HUDEP-2 (cell line): ENCODE data around the gene MAP4K3.
"Not testable (repeated sequence)": the region's sequence is repeated elsewhere in the genome, so short reads cannot be mapped to it uniquely, and the experiment has no call there.

ENCODE experiments used
- DNase-seq, 76 experiments: peaks; one replicate each; lab custom pipeline; 2025; ENCODE audit not compliant: unreplicated experiment in 76 of 76; lab: John Stamatoyannopoulos, UW

The MAP4K3 gene

GRCh38 chr2:39411181-39411944, 25.7 kb downstream of the MAP4K3 start:
- DNase-seq, result no peak

- DNase-seq, result no peak
These were observed 27.2 kb downstream of the MAP4K3 start for GRCh38 chr2:39409697-39410389.

- DNase-seq, result no peak
These were observed 28.5 kb downstream of the MAP4K3 start for GRCh38 chr2:39408351-39409136.

- DNase-seq, result no peak
These were observed 29.4 kb downstream of the MAP4K3 start for GRCh38 chr2:39407516-39408296.

DNA sequence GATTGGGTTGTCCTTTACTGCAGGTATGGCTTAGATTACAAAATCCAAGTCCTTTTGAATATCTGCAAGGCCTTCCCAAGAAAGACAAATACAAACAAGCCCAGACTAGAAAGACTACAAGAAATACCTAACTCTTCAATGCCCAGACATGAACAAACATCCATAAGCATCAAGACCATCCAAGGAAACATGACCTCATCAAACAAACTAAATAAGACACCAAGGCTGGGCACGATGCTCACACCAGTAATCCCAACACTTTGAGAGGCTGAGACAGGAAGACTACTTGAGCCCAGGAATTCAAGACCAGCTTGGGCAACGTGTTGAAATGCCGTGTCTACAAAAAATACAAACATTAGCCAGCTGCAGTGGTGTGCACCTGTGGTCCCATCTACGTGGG, 31.7 kb downstream of the MAP4K3 start:
- DNase-seq, result no peak

- peak in 1 of 76 experiments; percentile 13 for DNase-seq
These were observed 33.8 kb downstream of the MAP4K3 start for GRCh38 chr2:39403311-39403710.

DNA sequence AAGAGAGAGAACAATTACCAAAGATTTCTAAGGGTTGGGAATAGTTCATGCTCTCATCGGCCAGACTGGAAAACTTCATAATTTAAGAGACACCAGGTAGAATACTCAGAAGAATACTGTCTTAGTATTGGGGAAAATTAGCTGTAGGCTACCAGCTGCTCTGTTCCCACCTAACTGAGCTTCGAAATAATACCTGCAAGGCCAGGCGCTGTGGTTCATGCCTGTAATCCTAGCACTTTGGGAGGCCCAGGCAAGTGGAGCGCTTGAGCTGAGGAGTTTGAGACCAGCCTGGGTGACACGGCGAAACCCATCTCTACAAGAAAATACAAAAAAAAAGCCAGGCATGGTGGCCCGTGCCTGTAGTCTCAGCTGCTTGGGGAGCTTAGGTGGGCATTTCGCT, 35.8 kb downstream of the MAP4K3 start:
- no peak for DNase-seq

DNA sequence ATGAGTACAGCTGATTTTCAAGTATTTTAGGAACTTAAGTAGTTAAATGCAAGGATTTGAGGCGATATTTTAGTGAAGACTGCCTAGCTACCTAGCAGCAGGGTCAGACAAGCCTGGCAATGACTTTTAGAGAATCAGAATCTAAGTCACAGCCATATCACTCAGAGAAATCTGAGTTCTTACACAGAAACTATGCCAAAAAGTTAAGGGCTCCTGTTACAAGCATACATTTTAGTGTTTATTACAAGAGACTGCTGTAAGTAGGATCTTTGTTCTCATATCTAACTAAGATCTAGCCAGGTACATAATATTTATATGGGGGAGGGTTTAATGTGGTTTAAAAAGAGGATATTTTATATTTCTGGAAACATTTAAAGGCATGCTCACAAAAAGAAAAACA, 37.5 kb downstream of the MAP4K3 start:
- DNase-seq, result no peak

- DNase-seq, result no peak
These were observed 41.8 kb downstream of the MAP4K3 start for GRCh38 chr2:39395313-39395712.

- peak in 2 of 76 experiments; percentile 12 to 16 for DNase-seq
These were observed 42.5 kb downstream of the MAP4K3 start for GRCh38 chr2:39394516-39394961.

GRCh38 chr2:39392672-39393071, 44.4 kb downstream of the MAP4K3 start:
- no peak for DNase-seq

DNA sequence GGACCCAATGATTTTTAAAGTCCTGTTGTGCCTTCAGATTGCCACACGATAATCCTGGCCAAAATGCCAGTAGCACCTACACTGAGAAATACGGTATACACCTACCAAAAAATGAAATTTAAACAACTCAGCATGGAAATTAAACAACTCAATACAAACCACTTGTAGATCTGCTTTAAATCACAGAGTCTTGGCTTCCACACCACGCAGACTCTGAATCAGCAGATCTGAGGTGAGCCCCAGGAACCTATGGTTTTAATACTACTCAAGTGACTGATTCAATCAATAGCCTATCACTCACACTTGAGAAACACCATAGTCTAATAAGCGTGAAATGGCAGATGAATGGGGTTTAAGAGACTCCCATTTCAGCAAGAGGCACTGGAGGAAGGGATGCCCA, 46.9 kb downstream of the MAP4K3 start:
- DNase-seq, result no peak

DNA sequence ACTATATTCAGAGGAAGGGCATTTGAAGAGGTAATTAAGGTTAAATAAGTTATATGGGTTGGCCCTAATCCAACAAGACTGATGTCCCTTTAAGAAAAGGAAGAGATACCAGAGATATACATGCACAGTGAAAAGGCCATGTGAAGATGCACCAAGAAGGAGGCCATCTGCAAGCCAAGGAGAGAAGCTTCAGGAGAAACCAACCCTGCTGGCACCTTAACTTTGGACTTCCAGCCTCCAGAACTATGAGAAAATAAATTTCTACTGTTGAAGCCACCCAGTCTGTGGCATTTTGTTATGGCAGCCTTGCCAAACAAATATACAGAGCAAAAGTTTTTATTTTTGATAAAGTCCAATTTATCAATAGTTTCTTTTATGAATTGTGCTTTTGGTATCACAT, 51.0 kb downstream of the MAP4K3 start:
- DNase-seq, result no peak

GRCh38 chr2:39385172-39385571, 51.9 kb downstream of the MAP4K3 start:
- no peak for DNase-seq

DNA sequence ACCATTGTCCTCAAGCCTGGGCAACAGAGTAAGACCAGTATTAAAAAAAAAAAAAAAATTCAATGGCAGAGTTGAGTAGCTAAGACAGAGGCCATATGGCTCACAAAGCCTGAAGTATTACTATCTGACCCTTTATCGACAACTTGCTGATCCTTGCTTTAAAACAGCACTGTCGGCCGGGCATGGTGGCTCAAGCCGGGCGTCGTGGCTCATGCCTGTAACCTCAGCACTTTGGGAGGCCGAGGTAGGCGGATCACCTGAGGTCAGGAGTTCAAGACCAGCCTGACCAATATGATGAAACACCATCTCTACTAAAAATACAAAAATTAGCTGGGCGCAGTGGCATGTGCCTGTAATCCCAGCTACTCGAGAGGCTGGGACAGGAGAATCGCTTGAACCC, 53.0 kb downstream of the MAP4K3 start:
- DNase-seq, result not testable (repeated sequence)

- no peak for DNase-seq
These were observed 53.9 kb downstream of the MAP4K3 start for GRCh38 chr2:39383146-39383545.

DNA sequence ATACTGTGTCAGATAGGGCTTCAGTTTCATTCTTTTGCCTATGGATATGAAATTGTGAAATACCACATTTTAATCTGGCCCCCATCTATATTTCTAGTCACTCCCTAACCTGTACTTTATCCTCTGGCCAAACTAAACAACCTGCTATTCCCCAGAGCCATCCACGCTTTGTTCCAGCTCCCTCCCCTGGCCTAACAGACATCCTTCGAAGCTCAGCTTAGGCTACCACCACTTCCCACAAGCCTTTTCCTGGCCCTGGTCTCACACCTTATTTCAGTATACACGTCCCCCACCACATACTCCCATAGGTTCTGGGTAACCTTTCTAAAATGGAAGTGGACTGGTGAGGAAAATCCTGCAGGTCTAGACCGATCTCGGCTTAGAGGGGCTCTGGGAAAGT, 55.4 kb downstream of the MAP4K3 start:
- DNase-seq, result no peak

DNA sequence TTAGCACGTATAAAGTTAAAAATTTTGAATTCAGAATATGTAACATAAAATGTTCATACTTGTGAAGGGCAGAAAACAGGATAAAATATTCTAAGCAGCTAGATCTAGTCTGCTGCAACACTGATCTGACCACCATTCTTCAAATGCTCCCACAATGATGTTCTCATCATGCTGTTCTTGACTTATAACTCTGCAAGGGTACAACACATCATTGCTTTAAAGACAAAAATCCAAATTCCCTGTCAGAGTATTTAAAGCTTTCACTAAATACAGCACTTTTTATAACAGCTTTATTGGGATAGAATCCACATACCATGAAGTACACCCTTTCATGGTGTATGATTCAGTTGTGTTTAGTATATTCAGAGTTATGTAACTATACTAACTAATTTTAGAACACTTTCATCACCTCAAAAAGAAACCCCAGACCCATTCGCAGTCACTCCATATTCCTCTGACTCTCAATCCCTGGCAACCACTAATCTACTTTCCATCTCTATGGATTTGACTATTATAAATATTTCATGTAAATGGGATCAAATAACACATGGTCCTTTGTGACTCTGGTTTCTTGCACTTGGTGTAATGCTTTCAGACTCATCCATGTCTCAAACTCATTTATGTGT, 56.4 kb downstream of the MAP4K3 start:
- no peak for DNase-seq

- DNase-seq, result peak in 20 of 76 experiments; percentile 2 to 46 (median 21)
These were observed 57.2 kb downstream of the MAP4K3 start for GRCh38 chr2:39379643-39380524.
